Sigmoid colon (tissue), 7 donors: ENCODE data around the gene ABI1. TPM values are rescaled to one million over a fixed set of nuclear protein-coding genes. Genes with fewer than 3 reads are reported as not detected.

Experiments
- DNase-seq: peaks from one replicate; pipeline ENCODE4 v3.0.0-alpha.2; 2019
- H3K27ac ChIP-seq, 4 donors: fragments of 200-600 bp; sonication (generic); one replicate each; pipeline ENCODE4 v1.5.1; 2016 to 2019; ENCODE audit warnings: mild to moderate bottlenecking in 1 of 4
- H3K27me3 ChIP-seq, 3 donors: fragments of 200-600 bp; sonication (generic); one replicate each; pipeline ENCODE4 v1.5.1; 2019; ENCODE audit warnings: mild to moderate bottlenecking in 1 of 3
- H3K36me3 ChIP-seq, 4 donors: fragments of 200-600 bp; sonication (generic); one replicate each; pipeline ENCODE4 v1.5.1; 2016 to 2019
- H3K4me1 ChIP-seq, 4 donors: fragments of 200-600 bp; sonication (generic); one replicate each; pipeline ENCODE4 v1.5.1; 2017 to 2019
- H3K4me3 ChIP-seq, 4 donors: fragments of 200-600 bp; sonication (generic); one replicate each; pipeline ENCODE4 v1.5.1; 2017 to 2019; ENCODE audit warnings: mild to moderate bottlenecking in 2 of 4, moderate library complexity in 1 of 4
- H3K9me3 ChIP-seq, 4 donors: fragments of 200-600 bp in 3 of 4; sonication (generic) in 3 of 4; one replicate each; pipeline versions ENCODE4 v1.5.1 to v1.6.1; 2013 to 2019
- CTCF ChIP-seq, 4 experiments: fragments of 450-650 bp in 3 of 4; fragments of 200-600 bp in 1 of 4; IDR thresholded peaks; one replicate each; pipeline ENCODE4 v1.5.1; 2016 to 2019; ENCODE audit warnings: antibody characterized with exemption in 4 of 4, mild to moderate bottlenecking in 3 of 4, moderate library complexity in 2 of 4
- EP300 ChIP-seq, 4 donors: sonication (generic); formaldehyde crosslinking; IDR thresholded peaks; one replicate each; pipeline ENCODE4 v1.6.1; 2017; ENCODE audit warnings: antibody characterized with exemption in 4 of 4
- POLR2A ChIP-seq, 2 donors: fragments of 450-650 bp; IDR thresholded peaks; one replicate each; pipeline ENCODE4 v1.6.1; 2016; ENCODE audit warnings: antibody characterized with exemption in 2 of 2, mild to moderate bottlenecking in 2 of 2, moderate library complexity in 2 of 2
- POLR2AphosphoS5 ChIP-seq, 4 donors: sonication (generic); formaldehyde crosslinking; IDR thresholded peaks; one replicate each; pipeline ENCODE4 v1.6.1; 2017; ENCODE audit warnings: antibody characterized with exemption in 4 of 4
- WGBS, 2 donors: extraction: QIAGEN DNeasy Blood & Tissue Kit; methylation state at CpG; one replicate each; pipeline ENCODE4 v1.1.7; 2013; 5-methylcytosine and 5-hydroxymethylcytosine counted together
- intact Hi-C: fragments of 100-400 bp; cut with DNase I; formaldehyde crosslinking; loops from one replicate; pipeline ENCODE4 v1.15.1; 2023
- polyA plus RNA-seq, 3 donors: library from polyadenylated mRNA; stranded (reverse); fragments of 200-250 nt; gene quantifications; one replicate each; pipeline ENCODE4 v1.2.3, GENCODE V29; 2013
- total RNA-seq, 4 donors: library from RNA; depleted of rRNA; stranded (reverse); fragments of >200 nt; gene quantifications; one replicate each; pipeline ENCODE4 v1.1.0, GENCODE V29; 2016
- donor health status: healthy with polysubstance abuse.
- donor health status: Bipolar disorder and iron deficiency.
- donor health status: healthy.

The ABI1 gene
- total and polyA plus RNA-seq, 7 donors = 30.4 to 49.0 (median 44.4) TPM

DNA sequence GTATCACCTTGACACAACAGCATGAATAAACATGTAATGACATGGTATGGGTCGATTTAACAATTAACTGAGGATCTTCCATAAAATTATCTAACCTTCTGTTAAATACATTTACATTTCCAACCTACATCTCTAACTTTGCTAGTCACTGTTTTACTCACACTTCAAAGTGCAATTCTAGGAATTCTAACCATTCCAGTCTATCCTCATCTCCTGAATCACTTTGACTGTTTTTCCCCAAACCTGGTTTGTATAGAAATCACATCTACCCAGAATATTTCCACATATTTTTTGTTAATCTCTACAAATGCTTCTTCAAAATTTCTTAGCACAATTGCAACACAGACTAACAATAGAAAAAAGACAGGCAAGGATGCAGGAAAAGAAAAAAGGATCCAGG is 6.2 kb downstream of the ABI1 start:
- H3K27me3 ChIP-seq = no peaks in the 10 kb centered on the region
- H3K27ac ChIP-seq = no peak overlapping the region
- intact Hi-C loops = no loop called here
- WGBS, 2 donors = 25 to 72% methylated on average over 1 of the region's 1 CpG
- DNase-seq = no peak
- H3K4me3 ChIP-seq = no peak overlapping the region
- H3K9me3 ChIP-seq = no peaks in the 10 kb centered on the region
- peaks cover 0 to 55% (median 47%) of the 10 kb centered on the region in 4 donors for H3K4me1 ChIP-seq
- TF ChIP-seq POLR2AphosphoS5 (IDR thresholded peaks at IDR 0.05) (no peak), CTCF (IDR thresholded peaks at IDR 0.05) (no peak), POLR2A (IDR thresholded peaks at IDR 0.05) (no peak), EP300 (IDR thresholded peaks at IDR 0.05) (no peak)
- no peaks in the 10 kb centered on the region for H3K36me3 ChIP-seq

- Histone ChIP-seq H3K27me3 (no peaks in the 10 kb centered on the region), H3K27ac (no peak overlapping the region), H3K4me3 (no peak overlapping the region), H3K9me3 (no peaks in the 10 kb centered on the region), H3K4me1 (peaks cover 0 to 30% (median 8%) of the 10 kb centered on the region in 4 donors), H3K36me3 (no peaks in the 10 kb centered on the region)
- WGBS, 2 donors = 48 to 82% methylated on average over 5 of the region's 5 CpGs
- no peak for DNase-seq
- TF ChIP-seq CTCF (IDR thresholded peaks at IDR 0.05) (no peak), POLR2A (IDR thresholded peaks at IDR 0.05) (no peak), EP300 (IDR thresholded peaks at IDR 0.05) (no peak), POLR2AphosphoS5 (IDR thresholded peaks at IDR 0.05) (no peak)
- intact Hi-C loops = no loop called here
Observed at GRCh38 chr10:26844396-26844975, 16.3 kb downstream of the ABI1 start.

DNA sequence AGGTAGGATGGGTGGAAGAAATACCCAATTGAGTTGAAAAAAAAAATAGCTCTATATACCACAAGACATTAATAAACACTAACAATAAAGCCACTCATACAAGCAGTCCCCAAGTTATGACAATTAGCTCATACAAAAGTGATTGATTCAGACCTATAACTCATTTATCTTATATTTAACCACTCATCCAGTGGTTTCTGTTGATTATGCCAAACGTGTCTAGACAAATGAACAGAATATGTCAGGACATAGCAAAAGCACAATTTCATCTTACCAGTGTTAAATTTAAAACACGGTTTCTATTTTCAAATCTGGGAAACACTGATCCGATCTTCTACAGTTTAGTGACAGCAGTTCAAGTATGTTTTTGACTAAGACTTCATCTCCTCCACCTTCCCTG is 17.0 kb downstream of the ABI1 start:
- H3K27ac ChIP-seq = no peak overlapping the region
- WGBS, 2 donors = 46 to 64% methylated on average over 3 of the region's 3 CpGs

GRCh38 chr10:26841733-26842317 is 18.9 kb downstream of the ABI1 start:
- H3K4me1 ChIP-seq = peaks cover 0 to 22% (median 4%) of the 10 kb centered on the region in 4 donors
- intact Hi-C loops = no loop called here
- TF ChIP-seq CTCF (IDR thresholded peaks at IDR 0.05) = no peak
- TF ChIP-seq POLR2AphosphoS5 (IDR thresholded peaks at IDR 0.05) = no peak
- no peak for TF ChIP-seq POLR2A (IDR thresholded peaks at IDR 0.05)
- WGBS, 2 donors = 53 to 76% methylated on average over 3 of the region's 3 CpGs
- no peak overlapping the region for H3K27ac ChIP-seq
- no peaks in the 10 kb centered on the region for H3K9me3 ChIP-seq
- no peaks in the 10 kb centered on the region for H3K36me3 ChIP-seq
- DNase-seq = no peak
- H3K4me3 ChIP-seq = no peak overlapping the region
- no peaks in the 10 kb centered on the region for H3K27me3 ChIP-seq

More for the DNA sequence above, 17.0 kb downstream of the ABI1 start:
- Histone ChIP-seq H3K9me3 (no peaks in the 10 kb centered on the region), H3K27me3 (no peaks in the 10 kb centered on the region), H3K36me3 (no peaks in the 10 kb centered on the region), H3K4me3 (no peak overlapping the region), H3K4me1 (peaks cover 0 to 23% (median 6%) of the 10 kb centered on the region in 4 donors)
- DNase-seq = no peak
- intact Hi-C loops = no loop called here
- TF ChIP-seq CTCF (IDR thresholded peaks at IDR 0.05) (no peak), POLR2A (IDR thresholded peaks at IDR 0.05) (no peak), EP300 (IDR thresholded peaks at IDR 0.05) (no peak), POLR2AphosphoS5 (IDR thresholded peaks at IDR 0.05) (no peak)
